Measurements from ENCODE around the gene RRP1B.

RRP1B gene

GRCh38 chr21:43740497-43741156 lies 81.3 kb downstream of the RRP1B start:
- DNase-seq (ENCODE audit: low read depth in 1 of 2, low spot score in 1 of 2) = no peak

GRCh38 chr21:43741423-43742096 lies 82.2 kb downstream of the RRP1B start:
- no peak for DNase-seq (ENCODE audit: low read depth in 1 of 2, low spot score in 1 of 2)

DNA sequence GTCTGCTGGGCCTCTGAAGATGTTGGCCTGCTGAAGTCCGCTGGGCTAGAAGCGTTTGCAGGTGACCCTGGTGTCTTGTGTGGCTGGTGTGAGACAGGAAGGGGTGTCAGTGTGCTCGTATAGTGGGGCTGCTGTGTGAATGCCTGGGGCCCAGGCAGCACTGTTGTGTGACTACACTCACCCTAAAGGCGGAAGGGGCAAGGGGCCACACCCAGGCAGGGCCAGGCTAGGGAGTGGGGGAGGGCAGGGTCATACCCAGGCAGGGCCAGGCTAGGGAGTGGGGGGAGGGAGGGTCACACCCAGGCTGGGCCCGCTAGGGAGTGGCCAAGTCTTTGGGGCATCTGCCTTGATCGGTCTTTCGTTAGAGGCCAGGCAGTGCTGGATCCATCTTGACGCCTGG lies 84.6 kb downstream of the RRP1B start:
- no peak for DNase-seq (ENCODE audit: low read depth in 1 of 2, low spot score in 1 of 2)

- no peak for DNase-seq (ENCODE audit: low read depth in 1 of 2, low spot score in 1 of 2)
Observed at GRCh38 chr21:43744725-43745124, 85.4 kb downstream of the RRP1B start.

Data from stimulated activated CD4-positive, alpha-beta T cell treated with anti-CD3 and anti-CD28 coated beads, Interleukin-15, amount 100 ng/mL, for 1 hour (primary cell).